ENCODE data around the gene MTHFSD.

The MTHFSD gene

DNA sequence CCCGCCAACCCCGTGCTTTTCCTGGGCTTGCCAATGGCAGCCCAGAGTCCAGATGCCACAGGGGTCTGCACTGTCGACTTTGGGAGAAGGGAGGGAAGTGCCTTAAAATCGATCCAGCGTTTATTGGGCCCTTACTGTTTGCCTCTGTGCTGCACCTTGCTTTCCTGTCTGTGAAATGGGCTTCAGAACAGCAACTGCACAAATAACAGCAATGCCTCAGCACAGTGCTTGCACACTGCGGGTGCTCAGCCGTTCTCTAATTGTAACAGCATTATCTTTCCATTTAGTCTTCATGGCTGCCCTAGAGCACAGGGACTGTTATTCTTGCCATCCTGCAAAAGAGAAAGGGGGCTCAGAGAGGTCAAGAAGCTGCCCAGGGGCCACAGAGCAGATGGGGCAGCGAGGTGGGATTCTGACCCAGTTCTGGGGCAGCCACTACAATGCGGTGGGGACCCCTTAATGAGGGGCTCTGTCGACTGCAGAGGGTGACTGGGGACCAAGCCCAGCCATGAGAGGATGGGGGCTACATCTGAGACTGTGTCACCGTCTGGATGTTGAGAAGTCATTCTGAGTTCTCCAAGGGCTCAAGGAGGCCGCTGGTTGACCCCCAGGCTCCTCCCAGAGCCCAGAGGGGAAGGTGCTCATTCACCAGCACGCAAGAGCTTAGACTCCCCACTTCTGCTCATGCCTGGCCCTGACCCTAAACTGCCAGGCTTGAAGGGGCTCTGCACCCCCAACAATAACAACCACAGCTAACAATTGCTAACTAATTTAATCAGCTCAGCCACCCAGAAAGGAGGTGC, 54.1 kb downstream of the MTHFSD start:
- Histone ChIP-seq H3K4me2 (no peak overlapping the region), H3K4me3 (no peak overlapping the region), H3K9ac (no peak overlapping the region), H3K9me3 (replicated peaks in 1 of 11) (no peaks in the 10 kb centered on the region), H3K4me1 (peaks cover 0 to 9% (median 9%) of the 10 kb centered on the region in 10 experiments; a peak in 14 of 20 replicates), H3K36me3 (no peaks in the 10 kb centered on the region), H4K20me1 (peaks cover 0 to 93% (median 89%) of the 10 kb centered on the region in 11 experiments; a peak in 17 of 22 replicates), H3K27me3 (peaks cover 100% of the 10 kb centered on the region in 11 experiments), H3K27ac (no peak overlapping the region)
- no peak for TF ChIP-seq Cebpa-rat (IDR thresholded peaks at IDR 0.05)

GRCh38 chr16:86499889-86500707, 54.9 kb downstream of the MTHFSD start:
- no peaks in the 10 kb centered on the region for H3K36me3 ChIP-seq
- no peak overlapping the region for H3K9ac ChIP-seq
- TF ChIP-seq Cebpa-rat (IDR thresholded peaks at IDR 0.05): no peak
- no peak overlapping the region for H3K27ac ChIP-seq
- H3K4me3 ChIP-seq: no peak overlapping the region
- H3K4me1 ChIP-seq: peaks cover 0 to 2% (median 1%) of the 10 kb centered on the region in 10 experiments; a peak in 12 of 20 replicates
- peaks cover 0 to 93% (median 89%) of the 10 kb centered on the region in 11 experiments; a peak in 17 of 22 replicates for H4K20me1 ChIP-seq
- peaks cover 100% of the 10 kb centered on the region in 11 experiments for H3K27me3 ChIP-seq
- no peaks in the 10 kb centered on the region for H3K9me3 ChIP-seq (replicated peaks in 1 of 11)
- H3K4me2 ChIP-seq: no peak overlapping the region

GRCh38 chr16:86499440-86499786, 55.6 kb downstream of the MTHFSD start:
- Histone ChIP-seq H3K4me2 (no peak overlapping the region), H3K9ac (no peak overlapping the region), H3K27me3 (peaks cover 100% of the 10 kb centered on the region in 11 experiments), H3K36me3 (no peaks in the 10 kb centered on the region), H3K27ac (no peak overlapping the region), H4K20me1 (peaks cover 0 to 93% (median 89%) of the 10 kb centered on the region in 11 experiments; a peak in 17 of 22 replicates), H3K9me3 (replicated peaks in 1 of 11) (no peaks in the 10 kb centered on the region), H3K4me1 (no peaks in the 10 kb centered on the region; a peak in 2 of 20 replicates), H3K4me3 (no peak overlapping the region)
- TF ChIP-seq Cebpa-rat (IDR thresholded peaks at IDR 0.05): no peak

DNA sequence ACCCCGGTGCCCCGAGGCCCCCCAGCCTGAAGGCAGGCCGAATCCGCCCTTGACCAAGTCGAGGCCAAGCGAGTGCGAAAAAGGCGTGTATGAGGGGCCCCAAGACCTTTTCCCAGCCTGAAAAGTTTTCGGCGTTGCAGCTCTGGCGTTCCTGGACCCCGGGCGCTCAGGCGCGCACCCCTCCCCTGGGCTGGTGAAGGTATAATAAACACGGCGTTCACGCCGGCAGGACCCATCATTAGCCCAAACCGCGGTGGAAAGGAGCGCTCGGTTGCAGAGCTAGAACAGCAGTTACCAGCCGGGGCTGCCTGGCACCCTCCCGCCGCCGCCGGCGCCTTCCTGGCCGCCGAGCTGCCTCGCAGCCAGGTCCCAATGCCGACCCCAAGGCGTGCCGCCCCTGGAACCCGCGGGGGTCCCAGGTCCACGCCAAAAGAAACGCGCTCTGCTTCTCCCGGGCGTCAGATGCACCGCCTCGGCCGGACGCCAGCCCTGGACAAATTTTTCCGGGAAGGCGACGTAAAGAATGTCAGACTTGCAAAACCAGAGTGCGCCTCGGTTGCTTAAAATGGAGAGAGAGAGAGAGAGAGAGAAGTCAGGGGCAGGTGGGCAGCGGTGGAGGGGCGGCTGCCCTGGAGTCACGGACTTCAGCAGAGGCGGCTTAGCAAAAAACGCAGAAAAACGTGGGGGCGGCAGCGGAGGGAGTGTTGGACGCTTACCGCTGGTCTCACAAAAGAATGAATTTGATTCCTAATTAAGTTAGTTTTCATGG, 56.2 kb downstream of the MTHFSD start:
- TF ChIP-seq Cebpa-rat (IDR thresholded peaks at IDR 0.05): no peak
- Histone ChIP-seq H3K27ac (no peak overlapping the region), H3K9me3 (replicated peaks in 1 of 11) (no peaks in the 10 kb centered on the region), H3K9ac (no peak overlapping the region), H3K36me3 (no peaks in the 10 kb centered on the region), H3K4me3 (no peak overlapping the region), H4K20me1 (peaks cover 0 to 93% (median 89%) of the 10 kb centered on the region in 11 experiments; a peak in 17 of 22 replicates), H3K4me2 (no peak overlapping the region), H3K4me1 (no peaks in the 10 kb centered on the region; a peak in 2 of 20 replicates), H3K27me3 (peaks cover 100% of the 10 kb centered on the region in 11 experiments)

DNA sequence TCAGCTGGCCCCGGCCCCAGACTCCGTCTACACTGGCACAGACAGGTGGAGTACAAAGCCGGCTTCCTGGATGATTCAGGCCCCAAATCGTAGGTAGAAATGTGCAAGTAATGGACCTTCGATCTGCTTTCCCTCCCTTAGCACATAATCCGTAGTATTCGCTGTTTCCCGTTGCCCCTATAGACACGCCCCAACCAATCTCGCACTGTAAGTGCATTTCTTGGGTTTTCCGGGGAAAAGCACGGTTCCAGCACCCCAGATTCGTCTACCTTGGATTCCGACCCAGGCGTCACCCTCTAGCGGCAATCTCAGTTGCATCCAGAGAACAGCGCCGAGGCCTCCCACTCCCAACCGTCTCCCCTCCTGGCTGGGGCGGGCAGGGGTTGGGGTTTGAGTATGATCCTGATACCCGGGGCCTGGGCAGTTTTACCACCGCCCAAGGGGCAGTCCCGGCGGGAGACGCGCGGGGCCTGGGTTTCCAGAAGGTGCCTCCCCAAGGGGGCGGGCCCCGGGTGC, 56.8 kb downstream of the MTHFSD start:
- Histone ChIP-seq H3K9me3 (replicated peaks in 1 of 11) (no peaks in the 10 kb centered on the region), H4K20me1 (peaks cover 0 to 93% (median 87%) of the 10 kb centered on the region in 11 experiments; a peak in 17 of 22 replicates), H3K27ac (no peak overlapping the region), H3K4me3 (no peak overlapping the region), H3K4me1 (no peaks in the 10 kb centered on the region; a peak in 2 of 20 replicates), H3K27me3 (peaks cover 100% of the 10 kb centered on the region in 11 experiments), H3K9ac (no peak overlapping the region), H3K4me2 (no peak overlapping the region), H3K36me3 (no peaks in the 10 kb centered on the region)
- no peak for TF ChIP-seq Cebpa-rat (IDR thresholded peaks at IDR 0.05)

DNA sequence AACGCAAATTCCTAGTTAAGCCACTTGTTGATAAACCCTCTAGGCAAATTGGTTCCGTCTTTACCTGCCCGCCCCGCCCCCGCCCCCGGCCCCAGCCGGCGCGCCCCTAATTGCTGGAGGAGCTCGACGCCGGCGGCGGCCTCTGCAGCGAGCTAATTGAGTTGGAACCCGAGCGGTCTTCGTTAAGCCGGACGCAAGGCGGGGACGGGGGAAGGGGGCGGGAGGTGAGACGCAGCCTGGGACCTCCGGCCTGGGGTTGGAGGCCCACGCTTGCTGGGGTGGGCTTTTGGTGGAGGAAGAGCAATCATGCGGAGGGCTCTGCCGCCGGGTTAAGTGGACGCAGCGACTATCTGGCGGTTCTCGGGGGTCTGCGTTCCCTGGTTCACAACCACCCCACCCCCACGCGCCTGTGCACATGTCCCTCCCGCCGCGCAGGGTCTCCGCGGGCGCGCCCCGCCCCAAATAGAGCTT, 57.4 kb downstream of the MTHFSD start:
- no peak overlapping the region for H3K4me2 ChIP-seq
- H3K36me3 ChIP-seq: no peaks in the 10 kb centered on the region
- H3K27ac ChIP-seq: no peak overlapping the region
- no peaks in the 10 kb centered on the region for H3K9me3 ChIP-seq (replicated peaks in 1 of 11)
- no peak for TF ChIP-seq Cebpa-rat (IDR thresholded peaks at IDR 0.05)
- peaks cover 100% of the 10 kb centered on the region in 11 experiments for H3K27me3 ChIP-seq
- no peaks in the 10 kb centered on the region; a peak in 2 of 20 replicates for H3K4me1 ChIP-seq
- H3K9ac ChIP-seq: no peak overlapping the region
- H3K4me3 ChIP-seq: no peak overlapping the region
- H4K20me1 ChIP-seq: peaks cover 0 to 91% (median 81%) of the 10 kb centered on the region in 11 experiments; a peak in 17 of 22 replicates

DNA sequence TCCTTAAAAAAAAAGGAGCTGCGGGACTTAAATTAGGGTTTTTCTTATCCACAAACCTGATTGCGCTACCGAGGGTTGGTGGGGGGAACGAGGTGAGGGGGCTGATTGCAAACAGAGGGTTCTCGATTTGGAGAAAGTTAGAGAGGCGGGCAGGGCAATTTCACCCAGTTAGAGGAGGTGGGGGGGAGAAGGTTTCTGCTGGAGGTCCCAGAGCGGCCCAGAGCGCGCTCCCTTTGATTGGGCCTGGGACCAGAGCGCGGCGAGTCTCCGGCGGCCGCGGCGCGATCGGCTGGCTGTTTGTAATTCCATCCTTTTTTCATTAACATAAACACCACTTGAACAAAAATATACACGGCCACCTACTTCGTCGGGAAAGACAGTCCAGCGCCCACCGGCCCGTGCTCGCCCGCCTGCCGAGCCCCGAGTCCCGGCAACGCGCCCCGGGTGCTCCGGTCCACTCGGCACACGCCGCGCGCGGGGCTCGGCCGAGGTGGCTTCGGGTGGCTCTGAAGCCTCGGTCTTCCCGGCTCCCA, 58.0 kb downstream of the MTHFSD start:
- H4K20me1 ChIP-seq: peaks cover 0 to 90% (median 75%) of the 10 kb centered on the region in 11 experiments; a peak in 17 of 22 replicates
- no peak overlapping the region for H3K9ac ChIP-seq
- no peak overlapping the region for H3K27ac ChIP-seq
- no peaks in the 10 kb centered on the region; a peak in 2 of 20 replicates for H3K4me1 ChIP-seq
- H3K9me3 ChIP-seq (replicated peaks in 1 of 11): no peaks in the 10 kb centered on the region
- peaks cover 100% of the 10 kb centered on the region in 11 experiments for H3K27me3 ChIP-seq
- no peaks in the 10 kb centered on the region for H3K36me3 ChIP-seq
- H3K4me2 ChIP-seq: no peak overlapping the region
- H3K4me3 ChIP-seq: no peak overlapping the region
- no peak for TF ChIP-seq Cebpa-rat (IDR thresholded peaks at IDR 0.05)

- H3K9ac ChIP-seq: no peak overlapping the region
- H3K27me3 ChIP-seq: peaks cover 100% of the 10 kb centered on the region in 11 experiments
- no peak overlapping the region for H3K4me3 ChIP-seq
- H3K4me1 ChIP-seq: no peaks in the 10 kb centered on the region; a peak in 2 of 20 replicates
- no peak overlapping the region for H3K27ac ChIP-seq
- no peaks in the 10 kb centered on the region for H3K9me3 ChIP-seq (replicated peaks in 1 of 11)
- no peak for TF ChIP-seq Cebpa-rat (IDR thresholded peaks at IDR 0.05)
- H4K20me1 ChIP-seq: peaks cover 0 to 86% (median 72%) of the 10 kb centered on the region in 11 experiments; a peak in 17 of 22 replicates
- no peaks in the 10 kb centered on the region for H3K36me3 ChIP-seq
- no peak overlapping the region for H3K4me2 ChIP-seq
These were observed 58.6 kb downstream of the MTHFSD start for GRCh38 chr16:86496262-86496928.

Measured in BLaER1 treated with 17β-estradiol and CSF1 and Interleukin-3, amounts not matched to agents 10 nM and 100 nM (cell line).